ENCODE data around the gene SMC4. TPM values are rescaled to one million over a fixed set of nuclear protein-coding genes. Genes with fewer than 3 reads are reported as not detected.

Gene SMC4
- total RNA-seq, 4 donors from 2014 or later: 11.7 to 27.1 (median 21.1) TPM

GRCh38 chr3:160437083-160437455 lies 37.6 kb downstream of the SMC4 start:
- Histone ChIP-seq H3K9me3 (no peaks in the 10 kb centered on the region), H3K4me1 (no peaks in the 10 kb centered on the region), H3K4me3 (no peak overlapping the region), H3K27me3 (no peaks in the 10 kb centered on the region), H3K27ac (no peak overlapping the region), H3K36me3 (peaks cover 0 to 21% (median 11%) of the 10 kb centered on the region in 3 donors)
- no peak for DNase-seq (ENCODE audit: low spot score in 2 of 2)
- no peak for TF ChIP-seq CTCF (IDR thresholded peaks at IDR 0.05)
- 75 to 85% methylated on average over 5 of the region's 5 CpGs for WGBS, 2 donors

GRCh38 chr3:160440687-160441086 lies 41.2 kb downstream of the SMC4 start:
- Histone ChIP-seq H3K27me3 (peaks cover 0 to under 1% of the 10 kb centered on the region in 2 donors), H3K36me3 (no peaks in the 10 kb centered on the region), H3K4me3 (no peak overlapping the region), H3K4me1 (no peaks in the 10 kb centered on the region), H3K27ac (no peak overlapping the region), H3K9me3 (no peaks in the 10 kb centered on the region)
- TF ChIP-seq POLR2A (IDR thresholded peaks at IDR 0.05): no peak
- TF ChIP-seq CTCF (IDR thresholded peaks at IDR 0.05): no peak
- no peak for TF ChIP-seq EP300 (IDR thresholded peaks at IDR 0.05)
- 92 to 94% methylated on average over 7 of the region's 7 CpGs for WGBS, 2 donors
- DNase-seq (ENCODE audit: low spot score in 2 of 2): no peak

GRCh38 chr3:160444411-160444810 lies 45.0 kb downstream of the SMC4 start:
- peaks cover 0 to 22% of the 10 kb centered on the region in 2 donors for H3K27me3 ChIP-seq
- H3K9me3 ChIP-seq: no peaks in the 10 kb centered on the region
- no peaks in the 10 kb centered on the region for H3K36me3 ChIP-seq
- peaks cover 0 to 6% (median 0%) of the 10 kb centered on the region in 4 donors for H3K4me1 ChIP-seq
- TF ChIP-seq POLR2A (IDR thresholded peaks at IDR 0.05) (no peak), CTCF (IDR thresholded peaks at IDR 0.05) (no peak), EP300 (IDR thresholded peaks at IDR 0.05) (no peak)
- no peak for DNase-seq (ENCODE audit: low spot score in 2 of 2)
- no peak overlapping the region for H3K27ac ChIP-seq
- WGBS, 2 donors: 86 to 95% methylated on average over 1 of the region's 1 CpG
- H3K4me3 ChIP-seq: no peak overlapping the region

- 93 to 100% methylated on average over 1 of the region's 1 CpG for WGBS, 2 donors
- H3K4me1 ChIP-seq: peaks cover 0 to 16% (median 0%) of the 10 kb centered on the region in 4 donors
- TF ChIP-seq POLR2A (IDR thresholded peaks at IDR 0.05) (no peak), CTCF (IDR thresholded peaks at IDR 0.05) (no peak), EP300 (IDR thresholded peaks at IDR 0.05) (no peak)
- no peaks in the 10 kb centered on the region for H3K36me3 ChIP-seq
- H3K27me3 ChIP-seq: peaks cover 0 to 36% of the 10 kb centered on the region in 2 donors
- no peak overlapping the region for H3K27ac ChIP-seq
- no peaks in the 10 kb centered on the region for H3K9me3 ChIP-seq
- no peak overlapping the region for H3K4me3 ChIP-seq
- DNase-seq (ENCODE audit: low spot score in 2 of 2): no peak
These were observed 46.4 kb downstream of the SMC4 start for GRCh38 chr3:160445854-160446253.

GRCh38 chr3:160446522-160447056 lies 47.1 kb downstream of the SMC4 start:
- H3K9me3 ChIP-seq: no peaks in the 10 kb centered on the region
- H3K4me3 ChIP-seq: no peak overlapping the region
- no peak for TF ChIP-seq EP300 (IDR thresholded peaks at IDR 0.05)
- no peak for TF ChIP-seq POLR2A (IDR thresholded peaks at IDR 0.05)
- no peak for TF ChIP-seq CTCF (IDR thresholded peaks at IDR 0.05)
- H3K4me1 ChIP-seq: peaks cover 0 to 16% (median 0%) of the 10 kb centered on the region in 4 donors
- WGBS, 2 donors: 93 to 96% methylated on average over 13 of the region's 13 CpGs
- H3K27me3 ChIP-seq: peaks cover 0 to 36% of the 10 kb centered on the region in 2 donors
- no peak overlapping the region for H3K27ac ChIP-seq
- no peaks in the 10 kb centered on the region for H3K36me3 ChIP-seq
- DNase-seq (ENCODE audit: low spot score in 2 of 2): no peak
